Nephron (organoid): ENCODE measurements around the gene SEMA3A.

Experiments used
- H3K27ac Mint-ChIP-seq, 3 experiments: 2 replicates each; pipeline ENCODE4 v1.8.0; 2020; ENCODE audit warnings: mixed read lengths in 3 of 3, mild to moderate bottlenecking in 2 of 3, moderate library complexity in 1 of 3
- H3K27me3 Mint-ChIP-seq: 2 replicates; pipeline ENCODE4 v1.8.0; 2021; ENCODE audit warnings: low read depth, mild to moderate bottlenecking, moderate library complexity, mixed read lengths
- H3K36me3 Mint-ChIP-seq: 2 replicates; pipeline ENCODE4 v1.8.0; 2020; ENCODE audit warnings: low read depth, mixed read lengths
- H3K4me1 Mint-ChIP-seq: 2 replicates; pipeline ENCODE4 v1.8.0; 2020; ENCODE audit warnings: mixed read lengths
- H3K4me3 Mint-ChIP-seq, 3 experiments: 2 replicates each; pipeline ENCODE4 v1.8.0; 2020; ENCODE audit warnings: mild to moderate bottlenecking in 3 of 3, mixed read lengths in 3 of 3, moderate library complexity in 2 of 3
- H3K9me3 Mint-ChIP-seq: 2 replicates; pipeline ENCODE4 v1.8.0; 2020; ENCODE audit warnings: mixed read lengths
- CTCF ChIP-seq, 3 experiments: fragments of 200-600 bp; sonication (generic); IDR thresholded peaks; one replicate each; pipeline ENCODE4 v1.5.0; 2021; ENCODE audit warnings: antibody characterized with exemption in 3 of 3; ENCODE audit not compliant: unreplicated experiment in 3 of 3

Gene SEMA3A

GRCh38 chr7:84231157-84231556 lies 36.6 kb upstream of the SEMA3A start:
- H3K36me3 Mint-ChIP-seq = no peaks in the 10 kb centered on the region
- no peak overlapping the region for H3K4me3 Mint-ChIP-seq
- no peaks in the 10 kb centered on the region for H3K27me3 Mint-ChIP-seq
- H3K27ac Mint-ChIP-seq = peak overlapping the region in 2 of 3 experiments; percentile 0 to 55
- no peaks in the 10 kb centered on the region for H3K9me3 Mint-ChIP-seq
- no peak for TF ChIP-seq CTCF (IDR thresholded peaks at IDR 0.05; ENCODE audit: unreplicated experiment in 3 of 3)
- peaks cover 5% of the 10 kb centered on the region for H3K4me1 Mint-ChIP-seq

GRCh38 chr7:84230491-84230890 lies 35.9 kb upstream of the SEMA3A start:
- Mint-ChIP-seq H3K36me3 (no peaks in the 10 kb centered on the region), H3K27me3 (no peaks in the 10 kb centered on the region), H3K9me3 (no peaks in the 10 kb centered on the region), H3K4me1 (peaks cover 9% of the 10 kb centered on the region), H3K4me3 (no peak overlapping the region), H3K27ac (no peak overlapping the region)
- TF ChIP-seq CTCF (IDR thresholded peaks at IDR 0.05; ENCODE audit: unreplicated experiment in 3 of 3) = no peak

GRCh38 chr7:84228526-84228925 lies 33.9 kb upstream of the SEMA3A start:
- Mint-ChIP-seq H3K36me3 (no peaks in the 10 kb centered on the region), H3K27ac (no peak overlapping the region), H3K4me3 (no peak overlapping the region), H3K9me3 (no peaks in the 10 kb centered on the region), H3K4me1 (peaks cover 16% of the 10 kb centered on the region), H3K27me3 (no peaks in the 10 kb centered on the region)
- TF ChIP-seq CTCF (IDR thresholded peaks at IDR 0.05; ENCODE audit: unreplicated experiment in 3 of 3) = no peak

GRCh38 chr7:84226759-84227158 lies 32.2 kb upstream of the SEMA3A start:
- H3K27ac Mint-ChIP-seq = no peak overlapping the region
- H3K9me3 Mint-ChIP-seq = no peaks in the 10 kb centered on the region
- peaks cover 16% of the 10 kb centered on the region for H3K4me1 Mint-ChIP-seq
- no peaks in the 10 kb centered on the region for H3K27me3 Mint-ChIP-seq
- no peak for TF ChIP-seq CTCF (IDR thresholded peaks at IDR 0.05; ENCODE audit: unreplicated experiment in 3 of 3)
- H3K4me3 Mint-ChIP-seq = no peak overlapping the region
- no peaks in the 10 kb centered on the region for H3K36me3 Mint-ChIP-seq

- H3K4me3 Mint-ChIP-seq = no peak overlapping the region
- H3K9me3 Mint-ChIP-seq = peaks cover 4% of the 10 kb centered on the region
- H3K27ac Mint-ChIP-seq = no peak overlapping the region
- TF ChIP-seq CTCF (IDR thresholded peaks at IDR 0.05; ENCODE audit: unreplicated experiment in 3 of 3) = no peak
- no peaks in the 10 kb centered on the region for H3K27me3 Mint-ChIP-seq
- H3K36me3 Mint-ChIP-seq = no peaks in the 10 kb centered on the region
- peaks cover 11% of the 10 kb centered on the region for H3K4me1 Mint-ChIP-seq
These were observed 29.9 kb upstream of the SEMA3A start for GRCh38 chr7:84224505-84224904.

GRCh38 chr7:84219310-84219709 lies 24.7 kb upstream of the SEMA3A start:
- Mint-ChIP-seq H3K27me3 (no peaks in the 10 kb centered on the region), H3K36me3 (no peaks in the 10 kb centered on the region), H3K27ac (no peak overlapping the region), H3K4me3 (no peak overlapping the region), H3K4me1 (peaks cover 5% of the 10 kb centered on the region), H3K9me3 (peaks cover 4% of the 10 kb centered on the region)
- no peak for TF ChIP-seq CTCF (IDR thresholded peaks at IDR 0.05; ENCODE audit: unreplicated experiment in 3 of 3)
